Activated T-cell treated with anti-CD3 and anti-CD28 coated beads for 1 hour (primary cell): Measurements from ENCODE around the gene G0S2.

Experiments used
- DNase-seq: peaks from one replicate; pipeline ENCODE4 v3.0.0-alpha.2; 2020; ENCODE audit warnings: low read depth

Gene G0S2

DNA sequence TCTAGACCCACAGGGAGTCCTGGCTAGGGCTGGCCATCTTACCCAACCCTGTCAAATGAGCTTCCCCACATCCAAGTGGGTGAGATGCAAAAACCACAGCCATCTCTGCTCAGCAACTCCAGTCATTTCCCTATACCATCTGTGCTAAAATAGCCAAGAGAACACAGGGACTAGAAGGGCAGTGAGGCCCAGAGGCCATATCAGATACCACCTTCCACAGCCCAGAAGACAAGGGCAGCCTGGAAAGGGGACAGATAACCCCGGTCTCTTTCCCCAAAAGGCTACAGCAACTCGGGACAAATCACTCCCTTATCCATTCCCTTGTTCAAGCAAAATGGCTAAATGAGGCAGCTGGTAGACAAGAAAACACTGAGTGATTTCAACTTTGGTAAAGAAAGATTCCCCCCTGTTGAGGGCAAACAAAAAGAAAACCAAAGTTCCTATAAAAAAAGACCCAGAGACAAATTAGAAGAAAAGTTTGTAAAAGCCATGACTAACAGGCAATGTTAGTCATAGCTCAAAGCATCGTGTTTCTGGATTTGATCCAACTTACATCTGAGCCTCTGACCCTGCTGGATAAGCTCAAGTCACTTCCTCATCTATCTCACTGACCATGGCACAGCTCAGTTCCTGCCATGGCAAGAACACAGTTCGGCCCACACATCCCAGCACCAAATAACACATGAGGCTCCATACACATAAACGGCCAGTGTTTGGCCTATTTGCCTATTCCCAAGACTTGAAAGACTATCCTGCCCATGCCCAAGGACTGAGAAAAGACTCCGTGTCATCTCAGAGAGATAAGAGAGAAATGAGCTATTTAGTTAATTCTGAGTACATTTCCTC, 26.1 kb upstream of the G0S2 start:
- DNase-seq: no peak

DNA sequence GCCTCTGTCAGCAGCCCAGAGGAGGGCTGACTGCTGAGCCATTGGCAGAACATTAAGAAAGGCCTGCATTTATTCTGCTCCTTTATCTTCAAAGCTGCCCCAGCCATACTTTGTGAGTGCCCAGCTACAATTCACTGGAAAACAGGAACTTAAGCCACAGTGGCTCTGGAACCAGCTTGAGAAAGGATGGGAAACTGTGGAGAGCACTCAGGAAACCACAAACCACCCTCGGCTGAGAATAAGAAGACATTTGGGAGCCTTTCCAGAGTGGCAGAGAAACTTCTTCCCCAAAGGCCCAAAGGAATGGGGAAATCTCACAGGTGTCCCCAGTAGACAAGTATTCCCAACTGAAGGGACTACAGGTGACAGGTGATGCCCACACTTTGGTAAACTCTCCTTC, 24.8 kb upstream of the G0S2 start:
- no peak for DNase-seq

DNA sequence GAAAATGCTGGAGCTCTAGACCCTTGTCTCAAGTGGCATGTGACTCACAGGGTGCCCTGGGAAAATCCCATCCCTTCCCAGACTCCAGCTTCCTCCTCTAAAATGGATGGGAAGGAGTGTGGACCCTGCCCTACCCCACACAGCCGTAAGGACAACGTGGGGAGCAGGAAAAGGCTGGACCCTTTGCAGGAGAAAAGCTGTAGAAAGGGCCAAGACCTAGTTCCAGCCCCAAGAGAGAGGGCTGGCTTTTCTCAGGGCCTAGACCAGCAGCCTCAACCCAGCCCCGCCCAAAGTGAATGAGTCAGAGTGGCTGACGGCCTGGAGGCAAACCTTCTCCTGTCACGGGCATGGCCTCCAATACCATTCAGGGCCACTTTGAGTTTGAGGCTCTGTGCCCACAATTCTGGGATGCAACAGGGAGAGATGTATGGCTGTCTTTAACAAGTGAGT, 24.0 kb upstream of the G0S2 start:
- DNase-seq: no peak

DNA sequence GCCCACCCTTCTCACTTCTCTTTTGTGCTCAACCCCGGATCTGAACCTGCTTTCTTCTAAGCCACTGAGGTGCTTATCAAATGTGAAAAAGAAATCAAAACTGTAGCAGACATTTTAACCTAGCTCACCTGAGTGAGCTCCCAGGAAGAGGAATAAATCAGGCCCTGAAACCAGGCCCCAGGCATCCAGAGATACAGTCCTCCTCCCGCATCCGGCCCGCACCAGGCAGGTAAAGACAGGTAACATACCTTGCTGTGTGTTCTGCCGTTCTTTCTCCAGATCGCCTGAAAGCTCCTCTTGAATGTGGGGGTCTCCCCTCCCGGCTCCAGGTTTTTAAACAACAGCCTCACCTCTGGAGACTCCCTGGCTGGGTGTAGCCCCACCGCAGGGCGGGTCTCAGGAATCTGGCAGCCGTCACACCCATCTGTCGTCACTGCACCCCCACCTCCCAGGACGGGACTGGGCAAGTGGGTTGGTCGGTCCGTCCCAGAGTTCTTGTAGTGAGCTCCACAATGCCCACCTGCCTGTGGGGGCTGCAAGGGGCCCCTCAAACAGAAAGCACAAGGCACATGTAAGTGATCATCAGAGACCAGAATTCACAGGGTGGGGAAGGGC, 23.0 kb upstream of the G0S2 start, which contains the start of gene LAMB3:
TSS of gene LAMB3 (minus strand) at position 305 of the 615 bp plus-strand sequence. CDS start 1,481 bp downstream, outside the sequence.
- DNase-seq: no peak

DNA sequence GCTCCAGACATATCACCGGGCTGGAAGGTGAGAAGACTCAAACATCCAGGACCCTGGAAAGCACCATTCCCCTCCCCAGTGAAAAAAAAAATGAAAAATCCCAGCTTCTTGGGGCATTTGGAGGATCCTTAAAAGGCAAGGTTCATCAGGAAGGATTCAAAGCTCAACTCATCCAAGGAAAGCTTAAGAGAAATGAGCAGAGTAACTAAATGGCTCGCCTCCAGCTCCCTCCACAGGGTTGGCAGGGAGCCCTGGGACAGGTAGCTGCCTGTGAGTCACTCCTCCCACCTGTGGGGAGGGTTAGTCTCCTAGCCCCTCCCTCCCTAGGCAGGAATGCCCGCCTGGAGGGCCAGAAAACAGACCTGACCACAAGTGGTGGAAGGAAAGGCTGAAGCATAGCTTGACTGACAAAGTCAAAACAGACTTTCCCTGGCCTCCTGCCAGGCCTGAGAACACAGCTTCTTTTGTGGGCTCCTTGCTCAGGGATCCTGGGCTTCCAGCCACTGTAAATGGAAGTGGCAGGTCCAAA, 22.3 kb upstream of the G0S2 start:
- DNase-seq: no peak

DNA sequence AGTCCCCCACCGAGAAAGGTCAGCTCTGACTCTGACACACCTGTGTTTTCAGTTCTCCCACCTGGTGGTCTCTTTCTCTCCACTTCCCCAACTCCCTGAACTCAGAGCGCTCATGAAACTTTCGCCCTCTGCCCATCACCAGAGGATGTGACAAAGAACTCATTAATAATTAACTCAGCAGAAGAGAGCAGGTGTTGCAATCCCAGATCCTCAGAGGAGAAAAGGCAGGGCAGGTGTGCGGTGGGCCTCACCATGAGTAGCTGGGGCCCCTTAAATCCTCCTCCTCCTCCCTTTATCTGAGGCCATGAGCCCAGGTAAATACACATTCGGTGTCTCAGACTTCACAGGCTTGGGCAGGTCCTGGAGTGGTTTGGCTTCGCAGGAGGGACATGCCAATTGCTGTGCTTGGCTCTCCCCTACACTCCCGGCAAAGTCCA, 21.3 kb upstream of the G0S2 start:
- no peak for DNase-seq

DNA sequence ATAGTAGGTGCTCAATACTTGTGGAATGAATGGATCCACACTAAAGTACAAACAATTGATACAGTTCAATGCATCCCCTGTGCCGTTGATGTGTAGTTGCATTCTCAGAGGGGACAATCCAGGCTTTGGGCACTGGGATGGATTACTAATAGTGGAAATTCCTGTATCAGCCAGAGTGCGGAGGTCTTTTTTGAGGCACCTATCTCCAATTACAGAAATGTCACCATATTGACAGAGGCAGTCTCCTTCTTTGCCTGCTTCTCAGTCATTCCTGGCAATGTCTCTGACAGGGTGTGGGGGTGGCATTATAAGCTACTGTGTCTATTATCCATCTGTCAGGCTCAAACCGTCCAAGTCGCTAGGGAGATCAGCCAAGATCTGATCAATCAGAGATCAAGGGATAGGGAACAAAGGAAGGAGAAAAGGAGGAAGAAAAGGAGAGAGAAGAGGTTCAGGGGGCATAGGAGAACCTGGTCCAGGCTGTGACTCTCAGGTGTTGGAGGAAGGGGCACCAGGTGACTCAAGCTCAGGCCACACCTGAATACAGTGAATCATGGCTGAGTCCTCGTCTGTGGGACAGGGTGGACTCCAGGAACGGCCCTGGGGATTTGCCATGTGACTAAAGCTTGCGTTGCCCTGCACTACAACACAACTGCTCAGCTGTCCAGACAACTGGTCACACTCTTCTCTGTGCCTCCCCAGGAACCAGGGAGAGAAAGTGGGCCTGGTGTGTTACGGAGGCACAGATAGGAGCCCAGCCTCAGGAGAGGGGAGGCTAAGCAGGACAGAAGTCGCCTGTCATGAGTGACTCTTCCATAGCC, 19.6 kb upstream of the G0S2 start:
- no peak for DNase-seq

DNA sequence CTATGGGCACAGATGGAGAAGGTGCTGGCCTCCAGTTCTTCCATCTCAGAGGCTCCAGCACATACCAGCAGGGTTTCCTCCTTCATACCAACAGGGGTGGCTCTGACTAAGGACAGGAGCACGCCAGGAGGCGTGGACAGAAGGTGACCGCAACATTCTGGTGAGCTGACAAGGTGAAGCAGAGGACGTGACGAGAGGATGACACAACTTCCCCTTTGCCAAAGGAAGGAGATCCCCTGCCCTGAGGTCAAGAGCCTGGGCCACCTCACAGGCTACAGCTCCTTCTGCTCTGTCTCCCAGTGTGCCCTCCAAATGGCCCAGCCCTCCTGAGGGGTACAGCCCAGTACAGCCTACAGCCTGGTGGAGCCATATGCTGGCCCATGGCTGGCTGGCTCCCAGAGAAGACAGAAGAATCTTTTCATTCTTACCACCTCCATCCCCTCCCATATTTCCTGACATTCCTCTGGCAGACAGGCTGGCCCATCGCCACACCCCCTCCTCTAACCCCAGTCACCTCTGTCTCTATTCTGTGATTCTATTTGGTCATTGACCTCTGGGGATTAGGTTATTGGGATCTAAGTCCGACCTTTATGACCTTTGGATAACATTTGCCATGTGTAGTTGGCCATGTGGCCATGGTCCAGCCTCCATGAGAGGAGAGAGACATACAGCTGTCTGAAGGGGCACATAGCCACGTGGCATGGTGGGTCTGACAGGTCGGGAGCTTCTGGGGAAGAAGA, 17.9 kb upstream of the G0S2 start:
- DNase-seq: no peak

DNA sequence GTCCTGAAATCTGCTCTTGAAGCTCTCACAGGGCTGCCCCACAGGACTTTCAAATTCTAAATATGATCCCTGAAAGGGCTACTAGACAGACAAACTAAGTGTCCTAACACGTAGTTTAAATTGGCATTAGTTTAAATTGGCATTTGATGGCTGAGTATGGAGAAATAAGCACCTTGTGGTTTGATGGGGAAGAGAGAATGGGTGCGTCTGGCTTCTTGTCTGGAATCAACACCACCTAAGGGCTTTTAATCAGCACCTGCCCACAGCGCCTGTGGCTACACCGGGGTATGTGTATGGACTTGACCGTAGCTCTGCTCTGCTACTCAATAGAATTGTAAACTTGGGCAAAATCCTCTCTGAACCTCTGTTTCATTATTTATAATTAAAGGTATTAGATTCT, 17.3 kb upstream of the G0S2 start:
- DNase-seq: no peak

DNA sequence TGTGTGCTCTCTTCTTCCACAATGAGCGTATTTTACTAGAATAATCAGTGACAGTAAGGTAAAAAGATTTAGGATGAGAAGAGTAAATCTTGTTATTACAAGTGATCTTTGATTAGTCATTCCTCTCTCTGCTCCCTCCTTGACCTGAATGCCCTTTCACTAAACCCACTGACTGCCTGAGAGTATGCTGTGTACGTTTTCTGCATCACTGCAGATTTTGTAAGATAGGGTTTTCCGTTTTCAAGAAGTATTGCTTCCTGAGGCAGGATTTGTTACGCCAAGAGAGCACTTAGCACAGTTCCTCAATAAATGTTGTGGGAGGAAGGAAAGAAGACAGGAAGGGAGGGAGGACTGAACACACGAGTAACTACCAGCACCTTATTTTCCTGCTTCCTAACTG, 15.3 kb upstream of the G0S2 start:
- DNase-seq: no peak

DNA sequence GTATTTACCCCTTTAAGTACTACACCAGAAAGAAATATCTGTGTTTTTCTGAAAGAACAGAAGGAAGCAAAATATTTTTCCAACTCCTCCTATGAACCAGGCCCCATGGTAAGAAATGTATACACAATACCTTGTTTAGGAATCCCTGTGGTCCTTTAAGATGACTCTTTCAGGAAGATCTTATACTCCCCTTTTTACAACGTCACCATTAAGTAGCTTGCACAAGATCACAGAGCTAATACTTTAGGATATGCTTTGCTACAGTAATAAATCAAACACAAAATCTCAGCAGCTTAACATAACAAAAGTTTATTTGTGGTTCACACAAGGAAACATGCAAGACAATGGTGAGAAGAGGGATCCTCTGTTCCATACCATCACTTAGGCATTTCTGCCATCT, 14.1 kb upstream of the G0S2 start:
- no peak for DNase-seq

DNA sequence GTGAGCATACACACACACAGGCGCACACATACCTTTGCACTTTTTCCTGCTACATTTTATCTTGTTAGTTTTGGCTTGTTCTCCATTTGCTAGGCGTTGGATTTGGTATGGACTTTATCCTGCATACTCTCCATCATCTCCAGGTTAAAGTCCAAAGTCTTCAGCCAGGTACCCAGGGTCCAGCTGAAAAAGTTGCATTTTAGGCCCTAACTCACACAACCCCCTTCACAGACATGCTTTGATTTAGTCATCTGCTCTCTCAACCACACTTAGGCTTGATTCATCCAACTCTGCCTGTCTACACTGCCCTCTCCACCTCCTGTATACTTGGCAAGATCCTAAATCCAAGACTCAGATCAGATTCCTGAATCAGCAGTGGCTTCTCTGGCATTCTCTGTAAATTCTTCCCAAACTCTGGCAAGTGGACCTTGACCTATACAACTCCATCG, 12.3 kb upstream of the G0S2 start:
- DNase-seq: no peak

DNA sequence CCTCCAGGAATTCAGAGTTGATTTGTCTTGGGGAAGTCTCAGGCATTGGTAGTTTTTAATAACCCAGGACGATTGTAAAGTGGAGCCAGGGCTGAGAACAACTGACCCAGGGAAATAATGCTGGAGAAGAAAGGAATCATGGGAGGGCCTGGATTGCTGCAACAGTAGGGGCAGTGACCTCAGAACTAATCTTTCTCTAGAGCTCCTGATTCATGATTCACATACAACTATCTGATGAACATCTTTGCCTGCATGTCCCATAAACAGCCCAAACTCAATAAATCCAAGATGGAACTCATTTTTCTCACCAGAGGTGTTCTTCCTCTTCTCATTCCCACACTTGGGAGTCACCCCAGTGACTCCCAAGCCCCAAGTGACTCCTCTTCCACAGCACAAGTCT, 8.1 kb upstream of the G0S2 start:
- DNase-seq: no peak

DNA sequence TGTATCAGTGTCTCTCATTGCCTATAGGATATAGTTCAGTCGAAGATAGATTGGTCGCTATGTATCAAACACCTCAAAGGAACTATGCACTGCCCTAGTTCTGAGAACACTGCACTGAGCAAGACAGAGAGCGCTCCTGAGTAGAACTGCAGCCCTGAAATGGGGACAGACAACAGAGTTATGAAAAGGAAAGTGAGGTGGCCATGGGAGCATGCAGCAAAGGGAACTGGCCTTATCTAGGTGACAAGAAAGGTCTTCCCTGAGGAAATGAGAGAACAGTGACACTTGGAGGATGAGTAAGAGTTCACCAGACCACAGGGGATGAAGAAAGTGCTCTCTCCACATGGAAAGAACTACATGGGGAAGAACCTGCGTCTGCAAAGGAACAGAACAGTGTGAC, 7.5 kb upstream of the G0S2 start:
- no peak for DNase-seq

DNA sequence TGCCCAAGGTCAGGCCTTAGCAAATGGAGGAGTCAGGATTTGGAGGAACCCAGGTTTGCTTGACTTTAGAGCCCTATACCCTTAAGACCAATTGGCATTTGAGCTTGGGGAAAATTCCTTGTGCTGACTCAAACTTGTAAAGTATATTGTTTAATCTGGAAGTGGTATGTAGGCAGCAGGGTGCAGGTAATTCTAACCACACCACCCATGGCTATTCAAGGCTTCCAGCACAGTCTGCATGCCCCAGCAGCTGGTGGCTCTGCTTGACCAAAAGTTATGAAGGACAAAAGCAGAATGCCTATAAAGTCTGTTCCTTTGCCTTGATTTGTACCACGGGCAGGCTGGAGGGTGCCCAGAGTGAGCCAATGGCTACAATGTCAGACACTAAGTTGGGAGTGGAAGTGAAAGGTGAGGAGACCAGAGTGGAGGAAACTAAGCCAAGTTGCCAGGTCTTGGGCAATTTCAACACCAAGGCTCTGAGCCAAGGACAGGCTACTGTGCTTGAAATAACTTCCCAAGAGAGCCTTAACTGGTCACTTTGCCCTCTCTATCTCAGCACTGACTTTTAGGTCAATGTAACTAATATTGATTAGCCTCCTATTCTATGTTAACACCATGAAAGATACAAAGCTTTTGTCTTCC, 4.7 kb upstream of the G0S2 start:
- no peak for DNase-seq

DNA sequence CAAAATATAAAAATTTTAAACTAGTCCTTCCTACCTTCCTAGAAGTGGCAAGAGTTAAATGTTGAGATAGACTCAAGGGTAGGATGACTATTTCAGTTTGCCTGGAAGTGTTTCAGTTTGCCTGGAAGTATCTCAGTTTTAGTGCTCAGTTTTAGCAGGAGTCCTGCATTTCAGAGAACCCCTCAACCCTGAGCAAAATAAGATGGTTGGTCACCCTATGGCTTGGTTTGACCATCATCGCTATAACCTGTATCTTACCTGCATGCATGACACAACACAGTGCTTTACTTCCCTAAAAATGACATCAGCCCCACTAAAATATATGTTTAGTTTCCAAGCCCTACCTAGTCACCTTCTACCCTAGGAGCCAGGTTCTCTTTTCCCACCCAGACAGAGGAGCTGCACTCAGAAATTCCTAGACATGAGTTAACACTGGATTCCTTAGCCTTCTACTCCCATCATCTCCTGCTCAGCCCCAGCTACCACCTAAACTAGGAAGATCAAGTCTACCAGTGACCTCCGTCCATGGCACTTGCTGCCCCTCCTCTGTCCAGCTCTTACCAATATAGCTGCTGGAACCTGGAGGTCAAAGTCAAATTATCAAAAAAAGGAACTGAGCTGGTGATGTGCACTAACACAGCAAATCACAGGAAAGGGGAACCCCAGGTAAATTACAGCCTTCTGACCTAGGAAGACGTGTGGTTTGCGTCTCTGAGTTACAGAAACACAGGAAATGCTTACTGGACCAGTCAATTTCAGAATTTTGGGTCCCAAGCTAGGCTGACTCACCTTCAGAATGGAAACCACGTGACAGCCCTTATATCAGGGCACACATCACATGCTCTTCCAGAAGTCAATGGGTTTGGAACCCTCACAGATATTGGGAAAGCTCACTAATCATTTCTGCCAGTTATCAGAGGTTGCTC, 2.2 kb upstream of the G0S2 start:
- no peak for DNase-seq

DNA sequence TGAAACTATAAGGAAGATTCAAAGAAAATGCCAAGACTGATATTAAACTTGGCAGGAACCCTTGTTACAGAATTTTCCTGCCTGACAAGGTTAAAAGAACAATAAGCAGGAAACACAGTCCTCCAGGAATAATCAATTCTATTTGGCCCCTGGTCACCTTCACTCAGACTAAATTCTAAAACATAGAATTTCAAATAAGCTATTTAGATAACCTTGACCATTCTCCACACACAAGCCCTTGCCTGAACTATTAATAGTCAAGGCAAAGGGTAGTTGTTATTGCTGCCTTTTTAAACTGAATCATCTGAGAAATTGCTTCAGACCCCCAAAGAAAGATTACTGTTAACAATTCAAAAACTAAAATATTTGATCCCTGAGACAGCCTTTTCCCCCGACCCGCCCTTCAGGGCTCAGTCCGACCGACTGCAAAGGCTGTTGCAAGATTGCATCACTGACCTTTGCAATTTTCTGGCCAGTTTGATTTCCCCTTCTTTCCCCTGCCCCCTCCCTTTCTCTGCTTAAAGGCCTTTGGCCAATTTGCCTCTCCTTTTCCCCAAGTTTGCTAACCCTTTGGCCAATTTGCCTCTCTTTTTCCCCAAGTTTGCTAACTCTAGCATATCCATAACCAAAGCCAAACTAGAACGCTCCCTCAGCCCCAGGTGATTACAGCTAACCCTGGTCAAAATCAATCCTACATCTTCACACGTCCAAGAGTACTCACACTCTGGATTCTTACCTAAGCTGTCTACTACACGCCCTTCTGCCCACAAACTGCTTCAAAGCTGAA, 1.4 kb upstream of the G0S2 start:
- no peak for DNase-seq

DNA sequence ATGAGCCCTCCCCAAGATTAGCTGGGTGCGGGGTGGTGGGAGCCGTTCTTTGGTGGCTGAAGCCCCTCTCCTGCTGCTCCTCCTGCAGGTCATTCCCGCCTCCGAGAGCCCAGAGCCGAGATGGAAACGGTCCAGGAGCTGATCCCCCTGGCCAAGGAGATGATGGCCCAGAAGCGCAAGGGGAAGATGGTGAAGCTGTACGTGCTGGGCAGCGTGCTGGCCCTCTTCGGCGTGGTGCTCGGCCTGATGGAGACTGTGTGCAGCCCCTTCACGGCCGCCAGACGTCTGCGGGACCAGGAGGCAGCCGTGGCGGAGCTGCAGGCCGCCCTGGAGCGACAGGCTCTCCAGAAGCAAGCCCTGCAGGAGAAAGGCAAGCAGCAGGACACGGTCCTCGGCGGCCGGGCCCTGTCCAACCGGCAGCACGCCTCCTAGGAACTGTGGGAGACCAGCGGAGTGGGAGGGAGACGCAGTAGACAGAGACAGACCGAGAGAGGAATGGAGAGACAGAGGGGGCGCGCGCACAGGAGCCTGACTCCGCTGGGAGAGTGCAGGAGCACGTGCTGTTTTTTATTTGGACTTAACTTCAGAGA, 448 bp downstream of the G0S2 start:
- DNase-seq: no peak
